RCC 7860 (cell line): ENCODE results near the gene ZNF575.
"Not testable (repeated sequence)": the region's sequence is repeated elsewhere in the genome, so short reads cannot be mapped to it uniquely, and the experiment has no call there.

Source experiments
- DNase-seq: peaks from one replicate; pipeline ENCODE4 v3.0.0-alpha.2; 2015; ENCODE audit warnings: low spot score
- FAIRE-seq: peaks from 2 replicates; lab custom pipeline; 2012; peaks lifted over from hg19 to GRCh38; lab: Jason Lieb, UNC

The ZNF575 gene

DNA sequence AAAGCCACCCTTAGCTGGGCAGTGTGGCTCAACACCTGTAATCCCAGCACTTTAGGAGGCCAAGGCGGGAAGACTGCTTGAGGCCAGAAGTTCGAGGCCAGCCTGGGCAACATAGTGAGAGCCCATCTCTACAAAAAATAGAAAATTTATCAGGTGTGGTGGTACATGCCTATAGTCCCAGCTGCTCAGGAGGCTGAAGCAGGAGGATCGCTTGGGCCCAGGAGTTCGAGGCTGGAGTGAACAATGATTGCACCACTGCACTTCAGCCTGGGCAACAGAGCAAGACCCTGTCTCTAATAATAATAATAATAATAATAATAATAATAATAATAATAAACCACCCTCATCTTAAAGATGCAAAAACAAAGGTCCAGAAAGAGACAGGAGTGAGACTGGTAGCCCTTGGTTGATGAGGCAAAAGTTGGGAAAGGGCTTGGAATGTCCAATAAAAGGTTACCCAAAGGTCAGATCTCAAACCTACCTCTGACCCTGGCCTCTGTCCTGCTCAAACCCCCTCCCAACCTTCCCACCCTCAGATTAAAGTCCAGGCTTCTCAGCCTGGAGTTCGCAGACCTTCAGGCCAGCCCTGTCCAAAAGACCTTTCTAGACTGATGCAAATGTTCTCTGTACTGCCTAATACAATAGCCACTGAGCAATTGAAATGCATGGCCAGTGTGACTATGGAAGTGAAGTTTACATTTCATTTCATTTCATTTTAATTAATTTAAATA lies 9.1 kb downstream of the ZNF575 start:
- DNase-seq (no peak), FAIRE-seq (no peak)

GRCh38 chr19:43544077-43544476 lies 11.1 kb downstream of the ZNF575 start:
- no peak for FAIRE-seq
- DNase-seq, result no peak

DNA sequence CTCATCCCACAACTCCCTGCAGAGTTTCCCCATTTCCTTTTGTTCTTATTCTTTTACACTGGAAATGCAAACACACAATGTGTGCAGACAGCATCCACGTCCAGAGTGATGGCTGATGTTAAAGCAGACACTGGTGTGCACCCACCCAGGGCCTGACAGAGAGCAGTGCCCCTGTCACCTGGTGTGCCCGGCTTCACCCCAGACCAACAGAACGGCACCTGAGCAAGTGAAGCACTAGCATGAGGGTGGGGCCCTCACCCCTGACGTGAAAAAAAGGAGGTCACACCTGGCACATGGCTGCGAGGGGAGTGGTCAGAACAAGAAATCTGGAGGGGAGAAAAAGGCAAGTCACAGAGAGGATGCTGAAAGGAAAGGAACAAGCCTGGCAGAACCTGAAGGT lies 12.3 kb downstream of the ZNF575 start:
- no peak for DNase-seq
- FAIRE-seq, result no peak

- FAIRE-seq (no peak), DNase-seq (no peak)
These were observed 13.0 kb downstream of the ZNF575 start for GRCh38 chr19:43545981-43546380.

DNA sequence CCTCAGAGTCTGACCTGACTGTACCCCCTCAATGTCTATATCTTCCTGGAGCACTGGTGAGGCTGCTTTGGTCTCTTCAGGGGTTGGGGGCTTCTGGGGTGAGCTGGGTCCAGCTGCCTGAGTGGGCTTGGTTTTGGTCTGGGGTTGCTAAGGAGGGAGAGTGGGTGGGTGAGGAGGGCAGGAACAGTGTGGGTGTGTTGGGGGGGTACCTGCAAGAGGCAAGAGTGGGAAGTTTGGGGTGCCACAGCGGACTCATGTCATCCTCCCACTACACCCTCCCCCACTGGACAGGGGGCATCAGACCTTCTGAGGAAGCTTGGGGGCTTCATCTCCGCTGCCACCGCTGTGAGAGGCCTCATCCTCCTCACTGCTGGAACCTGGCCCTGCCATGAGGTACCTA lies 13.6 kb downstream of the ZNF575 start:
- DNase-seq (no peak), FAIRE-seq (no peak)

- not testable (repeated sequence) for FAIRE-seq, DNase-seq
These were observed 14.9 kb downstream of the ZNF575 start for GRCh38 chr19:43547926-43548325.

- DNase-seq (no peak), FAIRE-seq (no peak)
These were observed 15.7 kb downstream of the ZNF575 start for GRCh38 chr19:43548706-43549105.

DNA sequence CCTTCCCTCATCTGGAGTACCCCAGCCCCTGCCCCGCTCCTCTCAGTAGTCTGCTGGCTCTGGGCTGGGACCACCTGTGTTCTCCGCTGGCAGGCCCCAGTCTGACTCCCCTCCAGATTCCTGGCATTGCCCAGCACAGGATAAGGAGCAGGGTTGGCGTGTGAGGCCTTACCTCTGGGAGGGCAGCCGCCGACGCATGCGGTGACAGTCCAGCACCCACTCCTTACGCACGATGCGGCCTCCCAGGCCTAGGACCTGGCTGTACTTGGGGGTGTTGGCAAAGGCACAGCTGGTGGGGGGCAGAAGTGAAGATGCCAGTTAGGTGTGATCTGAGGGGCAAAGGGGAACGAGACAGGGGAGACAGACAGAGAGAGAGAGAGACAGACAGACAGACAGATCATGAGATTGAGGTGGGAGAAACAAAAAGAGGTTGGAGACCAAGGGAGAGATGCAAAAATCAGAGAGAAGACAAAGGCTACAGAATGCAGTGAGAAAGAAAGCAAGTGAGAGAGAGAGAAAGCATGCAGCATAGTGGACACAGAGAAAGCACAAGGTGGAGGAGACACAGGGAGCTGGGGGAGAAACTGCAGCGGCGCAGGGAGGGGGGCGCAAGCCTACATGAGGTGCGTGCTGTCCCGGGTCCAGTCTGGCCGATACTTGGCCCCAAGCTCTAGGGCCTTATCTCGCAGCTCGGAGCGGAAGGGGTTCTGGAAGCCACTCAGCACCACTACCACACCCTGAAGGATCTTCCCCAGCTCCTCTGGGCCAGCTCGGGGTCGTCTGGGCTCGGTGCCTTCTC lies 18.6 kb downstream of the ZNF575 start:
- DNase-seq (no peak), FAIRE-seq (no peak)

DNA sequence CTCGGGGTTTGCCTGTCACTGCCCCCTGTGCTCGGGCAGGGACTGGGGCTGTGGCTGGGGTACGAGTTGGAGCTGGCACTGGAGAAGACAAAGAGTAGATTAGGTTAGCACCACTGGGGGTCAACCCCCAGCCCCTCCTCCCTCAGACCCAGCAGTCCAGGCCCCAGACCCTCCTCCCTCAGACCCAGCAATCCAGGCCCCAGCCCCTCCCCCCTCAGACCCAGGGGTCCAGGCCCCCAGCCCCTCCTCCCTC lies 19.1 kb downstream of the ZNF575 start:
- DNase-seq (no peak), FAIRE-seq (no peak)

- DNase-seq, result no peak
- no peak for FAIRE-seq
These were observed 19.6 kb downstream of the ZNF575 start for GRCh38 chr19:43552616-43553015.

DNA sequence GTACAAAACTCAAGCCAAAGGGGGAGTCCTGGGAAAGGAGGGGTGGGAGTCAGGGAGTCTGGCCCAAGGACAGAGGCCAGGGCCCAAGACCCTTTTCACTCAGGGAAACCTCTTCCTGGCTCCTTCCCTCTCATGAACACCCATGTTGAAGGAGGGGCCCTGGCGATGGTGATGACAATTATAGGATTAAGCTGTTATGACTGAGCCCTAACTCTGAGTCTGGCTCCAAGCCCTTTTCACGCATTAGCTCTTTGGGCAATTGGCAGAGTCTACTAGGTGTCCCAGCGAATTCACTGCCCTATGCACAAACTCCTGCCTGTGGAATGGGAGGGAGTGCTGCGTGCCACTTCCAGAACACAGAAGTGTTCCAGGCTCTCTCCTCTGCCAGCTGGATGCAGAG lies 20.7 kb downstream of the ZNF575 start:
- no peak for FAIRE-seq
- DNase-seq, result no peak

DNA sequence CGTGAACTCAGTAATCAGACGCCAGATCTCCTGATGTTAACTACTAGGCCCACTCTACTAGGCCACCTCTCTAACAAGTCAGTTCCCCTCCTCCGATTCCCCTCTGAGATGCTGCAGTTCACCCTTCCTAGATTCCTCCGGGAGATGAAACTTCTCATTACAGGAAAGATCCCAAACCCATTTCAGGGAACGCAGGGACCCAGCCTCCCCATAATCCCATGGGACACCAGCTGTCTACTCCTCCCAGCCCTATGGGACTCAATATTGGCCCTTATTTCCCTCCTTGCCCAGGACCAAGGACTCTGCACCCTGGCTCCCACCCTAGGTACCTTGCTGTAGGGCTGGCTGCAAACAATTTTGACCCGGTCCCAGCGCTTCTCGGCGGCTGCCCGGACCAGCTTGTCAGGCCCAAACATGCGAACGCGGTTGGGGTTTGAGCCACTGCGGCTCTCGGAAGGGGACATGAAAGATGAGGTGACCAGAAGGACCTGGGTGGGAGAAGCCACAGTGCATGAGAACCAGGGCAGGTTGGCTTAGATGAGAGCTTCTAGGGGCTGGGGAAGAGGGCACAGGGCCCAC lies 21.4 kb downstream of the ZNF575 start:
- DNase-seq (no peak), FAIRE-seq (no peak)

DNA sequence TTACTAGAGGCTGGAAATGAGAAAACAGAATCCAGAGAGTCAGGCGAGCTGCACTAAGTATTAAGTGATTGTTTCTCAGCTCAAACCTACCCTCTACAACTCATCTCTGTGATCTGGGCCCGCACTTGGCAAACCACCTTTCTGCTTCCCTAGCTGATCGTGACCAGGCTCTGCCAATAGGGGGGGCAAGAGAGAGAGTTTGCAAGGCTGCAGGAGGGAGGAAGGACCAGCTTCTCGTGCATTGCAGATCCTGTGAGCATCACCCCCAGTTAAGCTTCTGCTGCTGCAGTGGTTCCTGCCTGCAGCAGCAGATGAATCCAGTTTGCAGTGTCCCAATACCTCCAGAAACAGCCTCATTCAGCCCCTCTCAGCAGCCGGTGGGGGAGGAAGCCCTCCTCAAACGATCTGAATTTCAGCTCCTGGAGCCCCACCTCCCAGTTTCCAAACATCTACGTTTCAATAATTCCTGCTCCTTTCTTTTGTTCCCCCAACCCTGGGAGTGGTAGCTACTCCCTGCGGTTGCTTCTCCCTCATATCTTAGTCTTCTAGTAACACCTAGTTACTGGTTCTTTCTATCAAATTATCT lies 22.3 kb downstream of the ZNF575 start:
- DNase-seq (peak; percentile 16), FAIRE-seq (no peak)

DNA sequence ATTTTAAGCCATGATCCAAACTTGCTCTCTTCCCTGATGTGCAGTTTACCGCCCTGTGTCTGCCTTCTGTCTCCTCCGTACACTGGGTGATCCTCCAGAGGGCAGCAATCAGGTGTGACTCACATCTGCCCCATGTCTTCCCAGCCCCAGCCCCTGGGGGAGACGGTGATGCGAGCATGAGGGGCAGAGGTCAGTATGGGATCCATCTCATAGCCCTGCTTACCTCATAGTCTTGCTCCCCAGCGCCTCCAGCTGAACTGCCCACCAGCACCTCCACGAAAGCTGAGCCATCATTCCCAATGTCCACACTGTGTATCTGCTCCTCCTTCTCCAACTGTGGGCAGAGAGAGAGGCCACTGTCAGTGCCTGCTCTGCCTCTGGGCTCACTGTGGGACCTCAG lies 27.7 kb downstream of the ZNF575 start:
- FAIRE-seq, result no peak

DNA sequence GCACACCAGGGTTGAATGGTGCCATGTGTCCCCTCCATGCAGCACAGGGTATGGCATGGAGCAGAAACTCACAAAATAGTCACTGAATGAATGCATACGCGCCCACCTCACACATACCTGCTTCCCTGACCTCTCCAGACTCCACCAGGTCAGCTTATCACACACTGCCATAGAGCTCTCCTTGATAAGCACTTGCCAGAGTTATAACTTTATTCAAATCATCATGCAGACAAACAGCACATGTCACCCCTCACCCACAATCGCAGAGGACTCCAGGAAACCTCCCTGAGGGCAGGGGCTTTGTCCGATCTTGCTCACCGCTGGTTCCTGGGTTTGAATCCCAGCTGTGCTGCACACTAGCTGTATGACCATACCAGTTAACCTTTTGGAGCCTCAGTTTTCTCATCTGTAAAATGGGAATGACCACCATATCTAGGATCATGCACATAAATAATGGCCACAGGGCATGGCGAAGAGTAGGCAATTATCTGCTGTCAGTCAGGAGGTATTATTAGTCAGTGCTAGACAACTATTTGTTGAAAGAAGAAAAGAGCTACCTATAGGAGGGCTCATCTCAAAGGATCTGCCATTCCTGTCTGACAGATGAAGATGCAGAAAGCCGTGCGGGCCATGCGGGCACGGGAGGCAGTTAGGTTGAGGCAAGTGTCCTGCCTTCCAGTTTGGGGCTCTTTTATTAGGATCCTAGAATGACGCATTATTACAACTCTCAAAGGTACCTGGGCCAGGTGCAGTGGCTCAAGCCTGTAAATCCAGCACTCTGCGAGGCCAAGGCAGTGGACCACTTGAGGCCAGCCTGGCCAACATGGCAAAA lies 28.4 kb downstream of the ZNF575 start:
- DNase-seq, result no peak
- no peak for FAIRE-seq

More for the DNA sequence above, 27.7 kb downstream of the ZNF575 start:
- DNase-seq, result peak; percentile 5

DNA sequence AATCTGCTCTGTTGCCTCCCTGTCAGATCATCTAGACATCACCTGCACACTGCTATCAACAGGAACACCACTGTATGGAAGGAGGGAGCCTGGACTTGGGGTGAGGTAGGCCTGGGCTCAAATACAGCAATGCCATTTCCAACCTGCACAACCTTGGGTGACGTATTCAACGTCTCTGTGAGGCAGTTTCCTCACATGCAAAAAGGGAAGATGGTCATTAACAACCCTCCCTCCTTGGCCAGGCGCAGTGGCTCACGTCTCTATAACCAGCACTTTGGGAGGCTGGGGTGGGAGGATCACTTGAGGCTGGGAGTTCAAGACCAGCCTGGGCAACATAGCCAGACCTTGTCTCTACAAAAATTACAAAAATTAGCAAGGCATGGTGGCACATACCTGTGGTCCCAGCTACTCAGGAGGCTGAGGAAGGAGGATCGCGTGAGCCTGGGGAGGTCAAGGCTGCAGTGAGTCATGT lies 29.3 kb downstream of the ZNF575 start:
- DNase-seq (no peak), FAIRE-seq (no peak)

DNA sequence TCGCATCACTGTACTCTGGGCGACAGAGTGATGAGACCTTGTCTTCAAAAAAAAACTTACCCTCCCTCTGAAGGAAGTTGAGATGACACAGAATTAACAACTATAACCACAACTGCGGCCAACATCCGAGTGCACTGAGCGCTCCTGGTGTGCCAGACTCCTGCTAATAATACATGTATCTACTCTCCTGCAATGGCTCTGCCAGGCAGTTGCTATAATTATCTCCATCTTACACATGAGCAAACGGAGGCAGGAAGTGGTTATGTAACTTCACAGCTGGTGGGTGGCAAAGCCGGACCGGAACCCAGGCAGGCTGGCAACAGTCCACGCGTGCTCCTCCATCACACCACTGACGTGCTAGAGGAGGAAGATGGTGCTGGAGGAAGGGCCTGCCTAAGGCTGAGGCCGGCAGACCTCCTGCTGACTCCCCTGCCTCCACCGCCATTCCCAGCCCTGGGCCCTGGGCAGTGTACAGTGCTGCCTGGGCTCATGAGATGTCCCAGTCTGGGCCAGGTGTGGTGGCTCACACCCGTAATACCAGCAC lies 29.8 kb downstream of the ZNF575 start:
- DNase-seq (peak; percentile 98), FAIRE-seq (peak; percentile 90)

DNA sequence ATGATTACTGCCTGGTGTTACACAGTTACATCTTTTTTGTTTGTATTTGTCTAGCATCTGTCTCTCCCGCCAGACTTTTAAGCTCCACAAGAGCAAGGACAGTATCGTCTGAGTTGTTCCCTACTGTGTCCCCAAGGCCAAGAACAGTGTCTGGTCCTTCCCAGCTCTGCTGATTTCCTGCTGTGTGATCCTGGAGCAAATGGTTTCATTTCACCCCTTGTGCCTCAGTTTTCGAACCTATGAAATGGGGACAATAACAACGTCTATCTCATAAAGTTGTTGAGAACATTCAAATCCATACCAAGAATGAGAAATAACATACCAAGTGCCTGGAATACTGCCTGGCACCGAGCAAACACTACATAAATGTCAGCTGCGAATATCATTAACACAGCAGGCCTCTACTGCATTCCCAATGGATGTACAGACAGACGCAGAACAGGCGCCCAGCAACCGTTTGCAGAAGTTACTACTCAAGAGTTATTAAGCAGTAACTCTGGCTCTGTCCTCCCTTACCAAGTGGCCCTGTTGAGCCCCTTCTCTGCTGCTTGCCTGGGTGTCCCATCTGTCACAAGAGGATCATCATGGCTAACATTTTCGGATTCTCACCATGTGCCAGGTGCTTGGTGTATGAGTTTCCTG lies 30.9 kb downstream of the ZNF575 start:
- DNase-seq (no peak), FAIRE-seq (no peak)

DNA sequence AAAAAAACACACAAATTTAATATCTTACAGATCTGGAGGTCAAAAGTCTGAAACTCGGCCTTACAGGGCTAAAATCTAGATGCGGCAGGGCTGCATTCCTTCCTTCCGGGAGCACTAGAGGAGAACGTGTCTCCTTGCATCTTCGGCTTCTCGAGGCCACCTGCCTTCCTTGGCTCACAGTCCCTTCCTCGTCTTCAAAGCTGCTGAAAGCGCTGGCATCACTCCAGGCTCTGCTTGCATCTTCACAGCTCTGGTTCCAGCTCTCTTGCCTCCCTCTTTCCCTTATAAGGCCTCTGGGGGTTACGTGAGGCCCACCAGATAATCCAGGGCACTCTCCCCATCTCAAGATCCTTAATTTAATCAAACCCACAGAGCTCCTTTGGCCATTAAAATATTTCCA lies 31.8 kb downstream of the ZNF575 start:
- FAIRE-seq, result no peak
- DNase-seq, result no peak

GRCh38 chr19:43569657-43570056 lies 36.7 kb downstream of the ZNF575 start:
- DNase-seq (no peak), FAIRE-seq (no peak)
